Endothelial cell of umbilical vein (primary cell): ENCODE results near the gene ANKS1B. TPM values are rescaled to one million over a fixed set of nuclear protein-coding genes. Genes with fewer than 3 reads are reported as not detected.

Source experiments
- BruUV-seq: library from RNA; stranded (reverse); fragments of 400-500 nt; replicated peaks from 2 replicates; lab custom pipeline; 2021; lab: Mats Ljungman, UMichigan
- CTCF ChIA-PET: fragments of 300-600, 350-600 bp; sonication (Branson Sonifier 250); formaldehyde crosslinking; loops from one replicate; lab custom pipeline; 2021; ENCODE audit warnings: antibody characterized with exemption, inconsistent platforms; lab: Charles Lee
- POLR2A ChIA-PET: fragments of 300-600, 350-600 bp; sonication (Branson Sonifier 250); formaldehyde crosslinking; loops from one replicate; lab custom pipeline; 2021; ENCODE audit warnings: antibody characterized with exemption, inconsistent platforms; lab: Charles Lee
- DNase-seq: peaks from one replicate; pipeline ENCODE4 v3.0.0-alpha.2; 2011; ENCODE audit warnings: low read depth, low spot score
- FAIRE-seq: peaks from 2 replicates; lab custom pipeline; 2011; peaks lifted over from hg19 to GRCh38; lab: Jason Lieb, UNC
- H2AFZ ChIP-seq: 2 replicates; pipeline ENCODE4 v1.6.0; 2012; ENCODE audit warnings: low read depth, low read length, control low read depth, inconsistent platforms
- H3K27ac ChIP-seq: 2 replicates; pipeline ENCODE4 v1.5.1; 2011; ENCODE audit warnings: low read depth, mild to moderate bottlenecking, control low read depth, low read length, moderate library complexity; ENCODE audit not compliant: insufficient read depth
- H3K27me3 ChIP-seq, 2 experiments: 2 replicates each; pipeline versions ENCODE4 v1.6.0 to v1.6.1; 2011; ENCODE audit warnings: low read length in 2 of 2, mixed read lengths in 1 of 2; ENCODE audit not compliant: control insufficient read depth in 2 of 2, insufficient read depth in 2 of 2
- H3K36me3 ChIP-seq, 2 experiments: 2 replicates in 1 of 2; 3 replicates in 1 of 2; pipeline ENCODE4 v1.5.1; 2011; ENCODE audit warnings: low read length in 2 of 2, mild to moderate bottlenecking in 1 of 2, moderate library complexity in 1 of 2; ENCODE audit not compliant: control insufficient read depth in 2 of 2, insufficient read depth in 2 of 2; ENCODE audit errors: extremely low read depth in 1 of 2
- H3K4me1 ChIP-seq: 3 replicates; pipeline ENCODE4 v1.5.1; 2011; ENCODE audit warnings: mild to moderate bottlenecking, low read length; ENCODE audit not compliant: control insufficient read depth, insufficient read depth; ENCODE audit errors: extremely low read depth
- H3K4me2 ChIP-seq: 2 replicates; pipeline ENCODE4 v1.6.1; 2011; ENCODE audit warnings: low read length, control low read depth, mixed read lengths; ENCODE audit not compliant: insufficient read depth
- H3K4me3 ChIP-seq, 3 experiments: fragments of 200-600 bp in 1 of 3; sonication (generic), shearing (Covaris generic) in 1 of 3; replicated peaks in 1 of 3; 2 replicates each; pipeline ENCODE4 v1.5.1; 2011 to 2016; ENCODE audit warnings: control low read depth in 3 of 3, low read length in 3 of 3, mild to moderate bottlenecking in 2 of 3, inconsistent platforms in 1 of 3, low read depth in 1 of 3, moderate library complexity in 1 of 3; ENCODE audit not compliant: insufficient read depth in 1 of 3
- H3K79me2 ChIP-seq: 2 replicates; pipeline ENCODE4 v1.6.0; 2012; ENCODE audit warnings: low read length, inconsistent platforms; ENCODE audit not compliant: control insufficient read depth, insufficient read depth
- H3K9ac ChIP-seq: replicated peaks from 2 replicates; pipeline ENCODE3; 2011; ENCODE audit warnings: low read length, control low read depth; ENCODE audit not compliant: insufficient read depth; ENCODE audit errors: extremely low read depth
- H3K9me1 ChIP-seq: replicated peaks from 3 replicates; pipeline ENCODE4 v1.6.0; 2011; ENCODE audit warnings: mild to moderate bottlenecking, low read length; ENCODE audit not compliant: control insufficient read depth, insufficient read depth; ENCODE audit errors: extremely low read depth
- H3K9me3 ChIP-seq: replicated peaks from 2 replicates; pipeline ENCODE4 v1.5.1; 2012; ENCODE audit warnings: low read length, inconsistent platforms; ENCODE audit not compliant: control insufficient read depth, insufficient read depth
- H4K20me1 ChIP-seq: replicated peaks from 2 replicates; pipeline ENCODE3; 2011; ENCODE audit warnings: mild to moderate bottlenecking, low read length; ENCODE audit not compliant: control insufficient read depth, insufficient read depth; ENCODE audit errors: extremely low read depth
- EZH2 ChIP-seq: IDR thresholded peaks from 2 replicates; pipeline ENCODE4 v1.6.1; 2012; ENCODE audit warnings: borderline replicate concordance, low read depth, mild to moderate bottlenecking, moderate library complexity, low read length, inconsistent platforms; ENCODE audit not compliant: severe bottlenecking
- FOS ChIP-seq: IDR thresholded peaks from 2 replicates; pipeline ENCODE4 v1.6.1; 2011; ENCODE audit warnings: mild to moderate bottlenecking, low read length, moderate library complexity, borderline replicate concordance; ENCODE audit not compliant: insufficient read depth
- GATA2 ChIP-seq: IDR thresholded peaks from 2 replicates; pipeline ENCODE4 v1.7.0; 2011; ENCODE audit warnings: low read depth, mild to moderate bottlenecking, moderate library complexity, mixed read lengths, low read length; ENCODE audit not compliant: insufficient read length, insufficient read depth
- JUN ChIP-seq: IDR thresholded peaks from 2 replicates; pipeline ENCODE4 v1.6.1; 2011; ENCODE audit warnings: borderline replicate concordance, low read depth; ENCODE audit not compliant: insufficient read length, insufficient read depth
- MAX ChIP-seq: IDR thresholded peaks from 2 replicates; pipeline ENCODE4 v1.6.1; 2011; ENCODE audit not compliant: insufficient read depth, insufficient read length
- MYC ChIP-seq: IDR thresholded peaks from one replicate; pipeline ENCODE4 v1.6.1; 2011; ENCODE audit warnings: mild to moderate bottlenecking, low read depth, low read length
- POLR2A ChIP-seq: IDR thresholded peaks from 2 replicates; pipeline ENCODE4 v1.6.1; 2012; ENCODE audit warnings: low read depth, mild to moderate bottlenecking, control low read depth, low read length
- POLR2AphosphoS5 ChIP-seq: IDR thresholded peaks from 2 replicates; pipeline ENCODE4 v1.6.1; 2012; ENCODE audit warnings: low read depth, mild to moderate bottlenecking, control low read depth, low read length, moderate library complexity; ENCODE audit not compliant: insufficient read depth
- dilution Hi-C: fragments of 300-500 bp; cut with MboI; formaldehyde crosslinking; loops from one replicate; pipeline ENCODE4 v1.15.0; 2019; ENCODE audit warnings: low sequenced_read_pairs; ENCODE audit not compliant: extremely low pct_ligation_motif_present
- intact Hi-C: fragments of 100-400 bp; cut with micrococcal nuclease; formaldehyde crosslinking; loops from one replicate; pipeline ENCODE4 v1.10.0; 2022
- polyA plus RNA-seq, 4 experiments: library from polyadenylated mRNA; depleted of rRNA in 3 of 4; stranded (reverse) in 3 of 4; unstranded in 1 of 4; fragments of >200 nt; gene quantifications; 2 replicates each; pipeline versions ENCODE4 v1.2.1 to v1.2.3, GENCODE V29; 2011 to 2012; ENCODE audit warnings: missing spikeins in 1 of 4
- total RNA-seq: library from RNA; stranded (reverse); gene quantifications from 2 replicates; pipeline ENCODE4 v1.2.3, GENCODE V29; 2021
- TF ChIP-seq, protein P1 (sequence below), 2 donors: IDR thresholded peaks; 1 replicate in 1 of 2; 2 replicates in 1 of 2; pipeline ENCODE4 v1.5.1; 2011; ENCODE audit warnings: low read length in 2 of 2, mild to moderate bottlenecking in 2 of 2, moderate library complexity in 2 of 2, control low read depth in 1 of 2, inconsistent platforms in 1 of 2, low read depth in 1 of 2; ENCODE audit not compliant: insufficient read depth in 1 of 2; ENCODE audit errors: extremely low read depth in 1 of 2

ANKS1B gene
- total and polyA plus RNA-seq, 2 donors (not counting 3 experiments of a cell fraction or from before 2014, with no cell fraction given), result 0.15 to 0.38 TPM

- no peaks in the 10 kb centered on the region for H3K36me3 ChIP-seq
- no peak overlapping the region for H3K4me3 ChIP-seq
- no peaks in the 10 kb centered on the region for H3K27me3 ChIP-seq
- H4K20me1 ChIP-seq, result no peaks in the 10 kb centered on the region
- ChIA-PET POLR2A (no interaction called here), CTCF (no interaction called here)
- no peak overlapping the region for H3K4me2 ChIP-seq
- no TSS peak for BruUV-seq
- dilution Hi-C loops, result no loop called here
- no peak overlapping the region for H3K27ac ChIP-seq
- no peak for TF ChIP-seq JUN
- TF ChIP-seq POLR2AphosphoS5, result no peak
- no peak for TF ChIP-seq EZH2
- TF ChIP-seq GATA2, result no peak
- TF ChIP-seq MYC, result no peak
- TF ChIP-seq FOS, result no peak
- no peak for TF ChIP-seq MAX
- TF ChIP-seq POLR2A, result no peak
- TF ChIP-seq, protein P1, sequence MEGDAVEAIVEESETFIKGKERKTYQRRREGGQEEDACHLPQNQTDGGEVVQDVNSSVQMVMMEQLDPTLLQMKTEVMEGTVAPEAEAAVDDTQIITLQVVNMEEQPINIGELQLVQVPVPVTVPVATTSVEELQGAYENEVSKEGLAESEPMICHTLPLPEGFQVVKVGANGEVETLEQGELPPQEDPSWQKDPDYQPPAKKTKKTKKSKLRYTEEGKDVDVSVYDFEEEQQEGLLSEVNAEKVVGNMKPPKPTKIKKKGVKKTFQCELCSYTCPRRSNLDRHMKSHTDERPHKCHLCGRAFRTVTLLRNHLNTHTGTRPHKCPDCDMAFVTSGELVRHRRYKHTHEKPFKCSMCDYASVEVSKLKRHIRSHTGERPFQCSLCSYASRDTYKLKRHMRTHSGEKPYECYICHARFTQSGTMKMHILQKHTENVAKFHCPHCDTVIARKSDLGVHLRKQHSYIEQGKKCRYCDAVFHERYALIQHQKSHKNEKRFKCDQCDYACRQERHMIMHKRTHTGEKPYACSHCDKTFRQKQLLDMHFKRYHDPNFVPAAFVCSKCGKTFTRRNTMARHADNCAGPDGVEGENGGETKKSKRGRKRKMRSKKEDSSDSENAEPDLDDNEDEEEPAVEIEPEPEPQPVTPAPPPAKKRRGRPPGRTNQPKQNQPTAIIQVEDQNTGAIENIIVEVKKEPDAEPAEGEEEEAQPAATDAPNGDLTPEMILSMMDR (IDR thresholded peaks at IDR 0.05; ENCODE audit: extremely low read depth in 1 of 2, insufficient read depth in 1 of 2, low read depth in 1 of 2, low read length in 2 of 2), result no peak
- FAIRE-seq (no peak), DNase-seq (no peak)
- H3K9me3 ChIP-seq, result peaks cover 2% of the 10 kb centered on the region
- H3K9ac ChIP-seq, result no peak overlapping the region
- H3K9me1 ChIP-seq, result no peaks in the 10 kb centered on the region
- H3K4me1 ChIP-seq, result no peaks in the 10 kb centered on the region
- intact Hi-C loops, result no loop called here
- no peak overlapping the region for H2AFZ ChIP-seq
- H3K79me2 ChIP-seq, result no peaks in the 10 kb centered on the region
These were observed 826.8 kb downstream of the ANKS1B start for GRCh38 chr12:99157946-99158345.
